ENCODE results near the gene MACROD2.

Gene MACROD2

GRCh38 chr20:14304472-14304871 is 309.2 kb downstream of the MACROD2 start:
- H3K36me3 ChIP-seq (ENCODE audit: low read length), result no peaks in the 10 kb centered on the region
- no peaks in the 10 kb centered on the region for H3K79me2 ChIP-seq (ENCODE audit: insufficient read depth, low read length)
- no peak overlapping the region for H3K4me3 ChIP-seq (ENCODE audit: insufficient read depth, low read length, poor library complexity, severe bottlenecking)
- H2AFZ ChIP-seq (ENCODE audit: low read depth, low read length, severe bottlenecking), result no peak overlapping the region
- no peak overlapping the region for H3K9ac ChIP-seq (ENCODE audit: low read length)
- no peaks in the 10 kb centered on the region for H3K9me3 ChIP-seq (ENCODE audit: insufficient read depth, low read length)
- H3F3A ChIP-seq (ENCODE audit: insufficient read depth), result no peaks in the 10 kb centered on the region
- H3K27ac ChIP-seq (ENCODE audit: low read depth, low read length), result no peak overlapping the region
- H4K20me1 ChIP-seq (ENCODE audit: low read depth, low read length), result no peaks in the 10 kb centered on the region
- no peak overlapping the region for H3K4me2 ChIP-seq (ENCODE audit: low read depth, low read length, poor library complexity, severe bottlenecking)
- H3K27me3 ChIP-seq (ENCODE audit: low read length), result no peaks in the 10 kb centered on the region
- TF ChIP-seq EZH2phosphoT487 (conservative IDR thresholded peaks at IDR 0.05; ENCODE audit: low read length), result no peak
- TF ChIP-seq CTCF (IDR thresholded peaks at IDR 0.05; ENCODE audit: insufficient read depth, low read length, poor library complexity, severe bottlenecking), result no peak
- H3K9me2 ChIP-seq (replicated peaks; ENCODE audit: insufficient read depth, low read length), result no peaks in the 10 kb centered on the region

- TF ChIP-seq CTCF (IDR thresholded peaks at IDR 0.05; ENCODE audit: insufficient read depth, low read length, poor library complexity, severe bottlenecking) (no peak), EZH2phosphoT487 (conservative IDR thresholded peaks at IDR 0.05; ENCODE audit: low read length) (no peak)
- H3K9me2 ChIP-seq (replicated peaks; ENCODE audit: insufficient read depth, low read length), result no peaks in the 10 kb centered on the region
- H3K27ac ChIP-seq (ENCODE audit: low read depth, low read length), result no peak overlapping the region
- H2AFZ ChIP-seq (ENCODE audit: low read depth, low read length, severe bottlenecking), result no peak overlapping the region
- no peak overlapping the region for H3K4me2 ChIP-seq (ENCODE audit: low read depth, low read length, poor library complexity, severe bottlenecking)
- H3F3A ChIP-seq (ENCODE audit: insufficient read depth), result no peaks in the 10 kb centered on the region
- no peaks in the 10 kb centered on the region for H3K9me3 ChIP-seq (ENCODE audit: insufficient read depth, low read length)
- H3K9ac ChIP-seq (ENCODE audit: low read length), result no peak overlapping the region
- no peaks in the 10 kb centered on the region for H4K20me1 ChIP-seq (ENCODE audit: low read depth, low read length)
- H3K27me3 ChIP-seq (ENCODE audit: low read length), result no peaks in the 10 kb centered on the region
- H3K79me2 ChIP-seq (ENCODE audit: insufficient read depth, low read length), result no peaks in the 10 kb centered on the region
- H3K4me3 ChIP-seq (ENCODE audit: insufficient read depth, low read length, poor library complexity, severe bottlenecking), result no peak overlapping the region
- no peaks in the 10 kb centered on the region for H3K36me3 ChIP-seq (ENCODE audit: low read length)
Measured at GRCh38 chr20:14307956-14308355, 312.6 kb downstream of the MACROD2 start.

- Histone ChIP-seq H3F3A (ENCODE audit: insufficient read depth) (no peaks in the 10 kb centered on the region), H4K20me1 (ENCODE audit: low read depth, low read length) (no peaks in the 10 kb centered on the region), H3K9ac (ENCODE audit: low read length) (no peak overlapping the region), H2AFZ (ENCODE audit: low read depth, low read length, severe bottlenecking) (no peak overlapping the region), H3K27ac (ENCODE audit: low read depth, low read length) (no peak overlapping the region), H3K36me3 (ENCODE audit: low read length) (no peaks in the 10 kb centered on the region), H3K4me2 (ENCODE audit: low read depth, low read length, poor library complexity, severe bottlenecking) (no peak overlapping the region), H3K4me3 (ENCODE audit: insufficient read depth, low read length, poor library complexity, severe bottlenecking) (no peak overlapping the region), H3K9me2 (replicated peaks; ENCODE audit: insufficient read depth, low read length) (no peaks in the 10 kb centered on the region), H3K27me3 (ENCODE audit: low read length) (no peaks in the 10 kb centered on the region), H3K9me3 (ENCODE audit: insufficient read depth, low read length) (no peaks in the 10 kb centered on the region), H3K79me2 (ENCODE audit: insufficient read depth, low read length) (no peaks in the 10 kb centered on the region)
- TF ChIP-seq CTCF (IDR thresholded peaks at IDR 0.05; ENCODE audit: insufficient read depth, low read length, poor library complexity, severe bottlenecking) (no peak), EZH2phosphoT487 (conservative IDR thresholded peaks at IDR 0.05; ENCODE audit: low read length) (no peak)
Measured at GRCh38 chr20:14310977-14311627, 315.8 kb downstream of the MACROD2 start.
